ENCODE data around the gene MYL12A. TPM values are rescaled to one million over a fixed set of nuclear protein-coding genes. Genes with fewer than 3 reads are reported as not detected.

Gene MYL12A
- total and polyA plus RNA-seq, 2 of the 8 experiments (the other 6 are each of a cell fraction or from before 2014, with no cell fraction given): 188 to 247 TPM

DNA sequence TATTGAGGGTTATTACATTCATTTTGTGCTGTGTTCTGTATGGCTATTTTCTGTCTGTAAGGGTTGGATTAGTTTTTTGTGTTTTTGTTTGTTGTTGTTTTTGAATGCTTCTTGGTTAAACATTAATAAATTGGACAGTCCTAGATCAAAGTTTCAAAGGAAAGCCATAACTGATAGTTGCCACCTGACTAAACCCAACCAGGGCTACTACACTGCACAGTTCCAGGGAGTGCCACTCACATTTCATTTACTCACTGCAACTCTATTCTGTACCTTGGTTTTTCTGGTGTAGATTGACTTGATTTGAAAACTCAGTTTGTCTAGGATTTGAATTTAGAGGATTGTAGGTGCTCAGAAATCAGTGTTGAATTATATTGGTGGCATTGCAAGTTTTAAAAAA is 20.7 kb downstream of the MYL12A start:
- Histone ChIP-seq H3K4ac (replicated peaks; ENCODE audit: insufficient read length, low read depth, low read length) (no peak overlapping the region), H4K20me1 (replicated peaks in 1 of 2; ENCODE audit: control insufficient read depth in 1 of 2, insufficient read depth in 2 of 2, low read length in 2 of 2) (peaks cover 5 to 25% of the 10 kb centered on the region in 2 experiments), H3K4me3 (ENCODE audit: extremely low read depth in 1 of 4, insufficient read depth in 2 of 4, low read depth in 3 of 4, low read length in 4 of 4) (no peak overlapping the region), H2AFZ (ENCODE audit: low read length) (no peak overlapping the region), H3K14ac (ENCODE audit: insufficient read length) (no peak overlapping the region), H3K18ac (ENCODE audit: extremely low read depth, low read length) (no peak overlapping the region), H3K4me1 (replicated peaks in 1 of 4; ENCODE audit: control insufficient read depth in 3 of 4, insufficient read depth in 4 of 4, low read length in 3 of 4) (peaks cover 0 to 6% (median under 1%) of the 10 kb centered on the region in 4 experiments; a peak in 4 of 7 replicates), H3K23me2 (ENCODE audit: low read depth, low read length) (no peaks in the 10 kb centered on the region), H2BK20ac (ENCODE audit: low read length) (no peak overlapping the region), H2BK120ac (replicated peaks; ENCODE audit: low read depth, low read length) (no peak overlapping the region), H3K27ac (ENCODE audit: low read depth, low read length) (no peak overlapping the region), H3K9me3 (ENCODE audit: insufficient read depth in 2 of 2, low read depth in 1 of 2, low read length in 1 of 2) (no peaks in the 10 kb centered on the region), H3K27me3 (replicated peaks in 1 of 4; ENCODE audit: control insufficient read depth in 3 of 4, extremely low read depth in 1 of 4, insufficient read depth in 3 of 4, low read length in 3 of 4) (no peaks in the 10 kb centered on the region), H4K8ac (ENCODE audit: extremely low read depth, insufficient read depth, low read length) (no peak overlapping the region), H3K4me2 (ENCODE audit: insufficient read depth in 1 of 2, low read depth in 2 of 2, low read length in 2 of 2) (no peak overlapping the region), H2BK5ac (ENCODE audit: low read depth, low read length) (no peak overlapping the region), H2BK12ac (ENCODE audit: low read depth, low read length) (no peak overlapping the region), H4K91ac (replicated peaks; ENCODE audit: insufficient read length, low read length) (no peak overlapping the region), H4K5ac (ENCODE audit: insufficient read length, low read depth, low read length) (no peak overlapping the region), H3K79me1 (ENCODE audit: low read depth, low read length) (peaks cover 9% of the 10 kb centered on the region), H3K56ac (replicated peaks; ENCODE audit: insufficient read length, low read depth, low read length) (no peak overlapping the region), H3K36me3 (ENCODE audit: control insufficient read depth in 2 of 4, insufficient read depth in 4 of 4, low read length in 3 of 4) (peaks cover 0 to 5% (median 1%) of the 10 kb centered on the region in 4 experiments; a peak in 3 of 8 replicates), H2AK5ac (ENCODE audit: low read depth, low read length) (no peak overlapping the region), H2BK15ac (ENCODE audit: low read length) (no peak overlapping the region), H3K79me2 (ENCODE audit: control insufficient read depth in 1 of 2, insufficient read depth in 2 of 2, low read length in 2 of 2) (peaks cover 47 to 93% of the 10 kb centered on the region in 2 experiments), H3K9ac (replicated peaks in 1 of 4; ENCODE audit: extremely low read depth in 1 of 4, low read depth in 3 of 4, low read length in 3 of 4) (no peak overlapping the region), H3K23ac (ENCODE audit: insufficient read length) (no peak overlapping the region)
- no peak for FAIRE-seq
- POLR2A ChIA-PET (ENCODE audit: partially characterized antibody): no interaction called here
- TF ChIP-seq SIX5 (IDR thresholded peaks at IDR 0.05; ENCODE audit: low read depth, low read length): no peak
- TF ChIP-seq EZH2 (IDR thresholded peaks at IDR 0.05; ENCODE audit: low read depth, low read length, severe bottlenecking): no peak
- TF ChIP-seq SIRT6 (IDR thresholded peaks at IDR 0.05; ENCODE audit: low read length): no peak
- TF ChIP-seq CHD2 (IDR thresholded peaks at IDR 0.05; ENCODE audit: low read length): no peak
- TF ChIP-seq YY1 (IDR thresholded peaks at IDR 0.05; ENCODE audit: low read depth, low read length): no peak
- TF ChIP-seq SRF (IDR thresholded peaks at IDR 0.05; ENCODE audit: low read depth, low read length): no peak
- no peak for TF ChIP-seq JUN (IDR thresholded peaks at IDR 0.05; ENCODE audit: low read depth, low read length)
- no peak for TF ChIP-seq BCL11A (IDR thresholded peaks at IDR 0.05; ENCODE audit: low read depth in 2 of 2, low read length in 2 of 2)
- no peak for TF ChIP-seq RAD21 (IDR thresholded peaks at IDR 0.05 in 1 of 2, conservative IDR thresholded peaks at IDR 0.05 in 1 of 2; ENCODE audit: low read depth in 2 of 2, low read length in 2 of 2)
- TF ChIP-seq EGR1 (IDR thresholded peaks at IDR 0.05; ENCODE audit: borderline replicate concordance, low read depth, low read length): no peak
- no peak for TF ChIP-seq SP4 (IDR thresholded peaks at IDR 0.05; ENCODE audit: low read length)
- TF ChIP-seq, protein P1, sequence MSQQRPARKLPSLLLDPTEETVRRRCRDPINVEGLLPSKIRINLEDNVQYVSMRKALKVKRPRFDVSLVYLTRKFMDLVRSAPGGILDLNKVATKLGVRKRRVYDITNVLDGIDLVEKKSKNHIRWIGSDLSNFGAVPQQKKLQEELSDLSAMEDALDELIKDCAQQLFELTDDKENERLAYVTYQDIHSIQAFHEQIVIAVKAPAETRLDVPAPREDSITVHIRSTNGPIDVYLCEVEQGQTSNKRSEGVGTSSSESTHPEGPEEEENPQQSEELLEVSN (IDR thresholded peaks at IDR 0.05): no peak
- TF ChIP-seq POLR2AphosphoS5 (IDR thresholded peaks at IDR 0.05; ENCODE audit: low read depth, low read length): no peak
- no peak for DNase-seq (ENCODE audit: low read depth in 1 of 2, low spot score in 2 of 2)
- CTCF ChIA-PET (ENCODE audit: partially characterized antibody): no interaction called here
